Astrocyte of the cerebellum (primary cell): Measurements from ENCODE around the gene SULT1A2.
"Not testable (repeated sequence)": the region's sequence is repeated elsewhere in the genome, so short reads cannot be mapped to it uniquely, and the experiment has no call there.

Source experiments
- DNase-seq: peaks from one replicate; pipeline ENCODE4 v3.0.0-alpha.2; 2011; ENCODE audit warnings: low read depth
- H3K4me3 ChIP-seq: 2 replicates; pipeline ENCODE4 v1.5.1; 2011; ENCODE audit warnings: mild to moderate bottlenecking, low read depth, low read length, moderate library complexity
- in situ Hi-C: cut with HindIII; loops from 2 replicates; pipeline ENCODE4 v1.10.0; 2017; ENCODE audit warnings: low sequenced_read_pairs
- TF ChIP-seq, protein P1 (sequence below): IDR thresholded peaks from 2 replicates; pipeline ENCODE4 v1.5.1; 2012; ENCODE audit warnings: low read length, low read depth, moderate library complexity, mild to moderate bottlenecking; ENCODE audit errors: missing control alignments

SULT1A2 gene

DNA sequence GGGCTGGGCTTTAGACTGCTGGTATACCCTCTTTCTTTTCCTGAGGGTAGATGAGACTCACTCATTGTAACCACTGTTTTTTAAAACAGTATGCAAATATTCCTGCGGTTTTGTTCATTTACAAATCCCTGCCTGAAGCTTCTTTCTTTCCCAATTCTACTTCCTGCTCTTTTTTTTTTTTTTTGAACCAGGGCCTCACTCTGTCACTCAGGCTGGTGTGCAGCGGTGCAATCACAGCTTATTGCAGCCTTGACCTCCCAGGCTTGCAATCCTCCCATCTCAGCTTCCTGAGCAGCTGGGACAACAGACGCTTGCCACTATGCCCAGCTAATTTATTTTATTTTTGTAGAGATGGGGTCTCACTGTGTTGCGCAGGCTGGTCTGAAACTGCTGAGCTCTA is 21.0 kb upstream of the SULT1A2 start:
- TF ChIP-seq, protein P1, sequence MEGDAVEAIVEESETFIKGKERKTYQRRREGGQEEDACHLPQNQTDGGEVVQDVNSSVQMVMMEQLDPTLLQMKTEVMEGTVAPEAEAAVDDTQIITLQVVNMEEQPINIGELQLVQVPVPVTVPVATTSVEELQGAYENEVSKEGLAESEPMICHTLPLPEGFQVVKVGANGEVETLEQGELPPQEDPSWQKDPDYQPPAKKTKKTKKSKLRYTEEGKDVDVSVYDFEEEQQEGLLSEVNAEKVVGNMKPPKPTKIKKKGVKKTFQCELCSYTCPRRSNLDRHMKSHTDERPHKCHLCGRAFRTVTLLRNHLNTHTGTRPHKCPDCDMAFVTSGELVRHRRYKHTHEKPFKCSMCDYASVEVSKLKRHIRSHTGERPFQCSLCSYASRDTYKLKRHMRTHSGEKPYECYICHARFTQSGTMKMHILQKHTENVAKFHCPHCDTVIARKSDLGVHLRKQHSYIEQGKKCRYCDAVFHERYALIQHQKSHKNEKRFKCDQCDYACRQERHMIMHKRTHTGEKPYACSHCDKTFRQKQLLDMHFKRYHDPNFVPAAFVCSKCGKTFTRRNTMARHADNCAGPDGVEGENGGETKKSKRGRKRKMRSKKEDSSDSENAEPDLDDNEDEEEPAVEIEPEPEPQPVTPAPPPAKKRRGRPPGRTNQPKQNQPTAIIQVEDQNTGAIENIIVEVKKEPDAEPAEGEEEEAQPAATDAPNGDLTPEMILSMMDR = no peak
- no peak for DNase-seq
- no peak overlapping the region for H3K4me3 ChIP-seq
- in situ Hi-C loops = no loop called here

DNA sequence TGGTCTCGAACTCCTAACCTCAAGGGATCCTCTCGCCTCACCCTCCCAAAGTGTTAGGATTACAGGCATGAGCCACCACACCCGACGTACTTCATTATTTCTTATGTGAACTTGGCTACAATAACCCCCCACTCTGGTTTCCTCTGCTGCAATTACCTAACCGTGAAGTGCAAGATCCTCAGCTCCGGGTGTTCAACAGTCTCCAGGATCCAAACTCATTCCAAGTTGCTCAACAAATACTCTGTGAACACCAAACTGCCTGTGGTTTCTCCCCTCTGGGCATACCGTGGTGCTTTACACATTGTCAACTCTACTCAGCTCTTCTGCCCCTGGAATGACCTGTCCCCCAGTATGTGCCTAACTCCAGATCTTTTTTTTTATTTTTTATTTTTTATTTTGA is 19.8 kb upstream of the SULT1A2 start:
- DNase-seq = no peak
- TF ChIP-seq, protein P1 = no peak

DNA sequence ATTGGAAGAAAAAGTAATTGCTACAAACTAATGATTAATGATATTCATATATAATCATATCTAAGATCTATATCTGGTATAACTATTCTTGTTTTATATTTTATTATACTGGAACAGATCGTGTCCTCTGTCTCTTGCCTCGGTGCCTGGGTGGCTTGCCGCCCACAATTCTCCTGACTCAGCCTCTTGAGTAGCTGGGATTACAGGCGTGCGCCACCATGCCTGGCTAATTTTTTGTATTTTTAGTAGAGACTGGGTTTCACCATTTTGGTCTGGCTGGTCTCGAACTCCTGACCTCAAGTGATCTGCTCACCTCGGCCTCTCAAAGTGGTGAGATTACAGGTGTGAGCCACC is 19.4 kb upstream of the SULT1A2 start:
- in situ Hi-C loops, DNase-seq: not testable (repeated sequence)

More for the DNA sequence above, 19.8 kb upstream of the SULT1A2 start:
- no peak overlapping the region for H3K4me3 ChIP-seq
- in situ Hi-C loops = no loop called here

DNA sequence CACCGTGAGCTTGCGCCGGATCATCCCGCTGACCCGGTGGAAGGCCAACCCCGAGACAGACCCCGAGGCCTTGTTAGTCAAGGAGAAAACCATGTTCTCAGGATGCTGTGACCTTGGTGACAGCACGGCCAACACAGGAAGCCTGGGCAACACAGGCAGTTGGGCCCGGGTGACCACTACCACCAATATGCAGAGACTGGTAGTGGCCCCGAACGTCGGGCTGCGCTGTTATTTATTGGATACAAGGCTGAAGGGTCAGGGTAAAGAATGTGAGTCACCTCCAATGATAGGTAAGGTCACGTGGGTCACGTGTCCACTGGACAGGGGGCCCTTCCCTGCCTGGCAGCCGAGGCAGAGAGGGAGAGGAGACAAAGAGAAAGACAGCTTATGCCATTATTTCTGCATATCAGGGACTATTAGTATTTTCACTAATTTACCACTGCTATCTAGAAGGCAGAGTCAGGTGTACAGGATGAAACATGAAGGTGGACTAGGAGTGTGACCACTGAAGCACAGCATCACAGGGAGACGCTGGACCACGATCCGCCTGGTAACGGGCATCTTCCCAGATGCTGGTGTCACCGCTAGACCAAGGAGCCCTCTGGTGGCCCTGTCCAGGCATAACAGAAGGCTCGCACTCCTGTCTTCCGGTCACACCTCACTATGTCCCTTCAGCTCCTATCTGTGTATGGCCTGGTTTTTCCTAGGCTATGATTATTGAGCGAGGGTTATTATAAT is 18.8 kb upstream of the SULT1A2 start:
- H3K4me3 ChIP-seq, DNase-seq, in situ Hi-C loops: not testable (repeated sequence)
- TF ChIP-seq, protein P1 = peak; percentile 67

More for the DNA sequence above, 19.4 kb upstream of the SULT1A2 start:
- not testable (repeated sequence) for H3K4me3 ChIP-seq

DNA sequence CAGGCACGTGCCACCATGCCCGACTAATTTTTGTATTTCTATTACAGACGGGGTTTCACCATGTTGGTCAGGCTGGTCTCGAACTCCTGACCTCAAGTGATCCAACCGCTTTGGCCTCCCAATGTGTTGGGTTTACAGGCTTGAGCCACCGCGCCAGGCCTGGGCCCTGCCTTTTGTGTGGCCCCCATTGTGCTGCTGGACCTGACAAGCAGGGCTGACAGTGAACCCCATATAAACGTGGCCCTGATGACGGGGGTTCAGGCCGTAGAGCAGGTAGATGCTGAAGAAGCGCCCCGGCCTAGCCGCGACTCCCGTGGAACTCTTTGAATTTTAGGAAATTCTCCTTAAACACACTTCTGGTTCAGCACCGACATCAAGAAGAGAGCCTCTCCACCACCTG is 17.7 kb upstream of the SULT1A2 start:
- H3K4me3 ChIP-seq, DNase-seq: not testable (repeated sequence)
- in situ Hi-C loops = loop anchor here (5.0 kb wide), 1 partner anchor 72 kb away; no protein-coding TSS in a partner anchor

DNA sequence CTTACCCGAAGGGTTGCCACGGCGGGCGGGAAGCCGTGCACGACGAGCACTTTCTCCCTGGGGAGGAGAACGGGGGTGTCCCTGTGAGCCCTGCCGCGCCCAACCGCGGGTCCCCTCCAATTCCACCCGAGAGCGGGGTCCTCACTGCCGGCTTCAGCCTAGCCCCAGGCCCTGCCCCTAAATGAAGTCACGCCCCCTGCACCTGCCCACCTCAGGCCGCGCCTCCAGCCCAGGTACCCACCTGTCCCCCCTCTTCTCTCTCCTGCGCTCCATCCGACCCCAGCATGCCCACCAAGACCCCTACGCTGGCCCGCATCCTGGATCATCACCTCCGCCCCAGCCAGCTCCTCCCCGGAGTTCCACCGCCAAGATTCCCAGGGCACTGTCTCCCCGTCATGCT is 17.1 kb upstream of the SULT1A2 start:
- H3K4me3 ChIP-seq, DNase-seq: not testable (repeated sequence)
- in situ Hi-C loops = loop anchor here (5.0 kb wide), 1 partner anchor 72 kb away; no protein-coding TSS in a partner anchor

DNA sequence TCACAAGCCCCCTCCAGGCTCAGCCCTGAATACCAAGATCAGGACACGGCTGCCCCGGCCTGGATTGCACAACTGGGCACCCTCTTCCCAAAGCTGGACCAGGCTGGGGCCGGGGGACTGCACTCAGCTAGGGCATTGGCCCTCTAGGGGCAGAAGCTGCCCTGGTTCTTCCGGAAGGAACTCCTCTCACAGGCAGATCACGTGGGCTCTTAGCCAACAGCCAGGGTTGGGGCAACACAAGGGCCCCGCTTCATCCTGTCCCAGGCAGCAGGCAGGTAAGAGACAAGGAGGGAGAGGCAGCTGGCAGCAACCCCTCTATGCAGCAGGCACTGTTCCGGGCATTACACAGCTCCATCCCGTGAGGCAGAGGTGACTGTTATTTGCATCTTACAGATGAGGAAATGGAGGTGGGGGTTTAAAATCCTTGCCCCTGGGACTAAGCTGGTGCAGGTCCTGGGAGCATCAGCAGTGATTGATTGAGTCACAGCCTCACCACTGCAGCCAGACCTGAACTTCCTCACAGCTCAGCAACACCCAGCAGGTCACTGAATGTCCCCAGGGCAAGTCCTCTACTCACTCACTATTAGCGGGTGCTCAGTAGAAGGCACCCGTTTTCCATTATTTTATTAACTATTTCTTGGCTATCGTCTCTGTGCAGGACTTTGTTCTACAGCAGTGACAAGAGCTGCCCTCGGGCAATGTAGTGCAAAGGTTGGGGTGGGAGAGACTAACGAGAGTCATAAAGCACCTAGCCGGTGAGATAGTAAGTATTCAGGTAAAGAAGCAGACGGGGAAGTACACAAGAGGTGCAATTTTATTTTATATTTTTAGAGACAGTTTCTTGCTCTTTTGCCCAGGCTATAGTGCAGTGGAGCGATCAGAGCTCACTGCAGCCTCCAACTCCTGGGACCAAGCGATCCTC is 15.8 kb upstream of the SULT1A2 start:
- in situ Hi-C loops = loop anchor here (5.0 kb wide), 1 partner anchor 70 kb away; no protein-coding TSS in a partner anchor
- not testable (repeated sequence) for DNase-seq, H3K4me3 ChIP-seq

DNA sequence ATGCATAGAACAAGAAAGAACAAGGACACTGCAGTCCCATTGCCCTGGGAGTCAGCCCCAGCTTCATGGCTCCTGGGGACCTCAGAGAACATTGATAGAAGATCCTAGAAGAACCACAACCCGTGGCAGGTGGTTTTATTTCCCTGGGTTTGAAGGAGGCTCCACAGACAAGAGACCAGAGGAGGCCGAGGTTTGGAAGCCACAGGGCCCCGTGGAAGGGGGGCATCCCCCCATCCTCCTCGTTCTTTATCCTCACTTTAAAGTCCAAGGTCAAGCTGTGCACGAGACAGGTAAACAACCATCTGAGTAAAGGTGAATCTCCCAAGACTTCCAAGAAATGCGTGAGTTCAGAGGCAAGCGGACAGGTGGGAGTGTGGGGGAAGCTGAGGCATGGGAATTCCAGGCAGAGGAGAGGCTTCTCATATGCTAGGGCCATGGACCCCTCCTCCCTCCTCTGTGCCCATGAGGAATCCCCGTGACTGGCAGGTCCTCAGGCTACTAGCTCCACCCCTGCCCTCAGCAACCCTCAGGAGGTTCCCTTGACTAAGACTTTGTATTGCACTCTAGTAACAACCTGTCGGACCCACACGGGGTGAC is 13.8 kb upstream of the SULT1A2 start:
- in situ Hi-C loops = loop anchor here (5.0 kb wide), 1 partner anchor 68 kb away; no protein-coding TSS in a partner anchor
- TF ChIP-seq, protein P1 = no peak
- DNase-seq = no peak
- no peak overlapping the region for H3K4me3 ChIP-seq
